ENCODE data around the gene RARB. TPM values are rescaled to one million over a fixed set of nuclear protein-coding genes. Genes with fewer than 3 reads are reported as not detected.

RARB gene
- total and polyA plus RNA-seq, 2 experiments from 2014 or later, result 0.14 to 0.42 TPM

DNA sequence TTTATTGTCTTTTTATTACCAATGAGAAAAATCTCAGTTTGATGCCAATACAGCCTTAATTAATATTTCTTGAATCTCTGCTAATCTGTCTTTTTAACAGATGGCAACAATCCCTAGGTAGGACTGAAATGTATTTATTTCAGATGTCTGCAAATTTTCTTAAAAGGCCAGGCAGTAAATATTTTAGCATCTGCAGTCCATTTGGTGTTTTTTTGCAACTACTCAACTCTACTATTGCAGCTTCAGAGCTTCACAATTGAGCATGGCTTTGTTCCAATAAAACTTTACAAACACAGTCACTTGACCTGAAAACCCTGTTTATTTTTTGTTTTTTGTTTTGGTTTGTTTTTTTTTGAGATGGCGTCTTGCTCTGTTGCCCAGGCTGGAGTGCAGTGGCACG lies 82.7 kb downstream of the RARB start:
- no peaks in the 10 kb centered on the region for H3K36me3 ChIP-seq (ENCODE audit: insufficient read depth)
- no peaks in the 10 kb centered on the region for H3K27me3 ChIP-seq (ENCODE audit: insufficient read depth)
- H4K20me1 ChIP-seq (replicated peaks; ENCODE audit: insufficient read depth), result no peaks in the 10 kb centered on the region
- Mint-ChIP-seq H3K9me3 (no peaks in the 10 kb centered on the region; the same call in 2 of the 3 replicates), H3K27ac (no peak overlapping the region), H3K4me1 (peaks cover 10% of the 10 kb centered on the region), H3K4me3 (no peak overlapping the region), H3K36me3 (ENCODE audit: low read depth) (no peaks in the 10 kb centered on the region), H3K27me3 (ENCODE audit: insufficient read depth, low read depth, poor library complexity) (peaks cover 4% of the 10 kb centered on the region)
- H3K4me2 ChIP-seq, result no peak overlapping the region
- DNase-seq (ENCODE audit: low spot score) (no peak), ATAC-seq (no peak)
- no peaks in the 10 kb centered on the region for H3K4me1 ChIP-seq (ENCODE audit: insufficient read depth)
- no peak overlapping the region for H2AFZ ChIP-seq
- no peak overlapping the region for H3K27ac ChIP-seq (ENCODE audit: low read depth)
- H3K9me2 ChIP-seq (ENCODE audit: insufficient read depth), result peaks cover 3% of the 10 kb centered on the region; the same call in 1 of the 2 replicates
- H3K4me3 ChIP-seq, result no peak overlapping the region
- TF ChIP-seq NANOG (IDR thresholded peaks at IDR 0.05; ENCODE audit: borderline replicate concordance) (no peak), POLR2AphosphoS5 (IDR thresholded peaks at IDR 0.05; ENCODE audit: low read depth) (no peak), EZH2 (IDR thresholded peaks at IDR 0.05; ENCODE audit: low read depth, unreplicated experiment) (no peak), JUNB (IDR thresholded peaks at IDR 0.05; ENCODE audit: unreplicated experiment) (no peak), ZNF114 (CRISPR knock-in tag; IDR thresholded peaks at IDR 0.05) (no peak)
- TF ChIP-seq, protein P1, sequence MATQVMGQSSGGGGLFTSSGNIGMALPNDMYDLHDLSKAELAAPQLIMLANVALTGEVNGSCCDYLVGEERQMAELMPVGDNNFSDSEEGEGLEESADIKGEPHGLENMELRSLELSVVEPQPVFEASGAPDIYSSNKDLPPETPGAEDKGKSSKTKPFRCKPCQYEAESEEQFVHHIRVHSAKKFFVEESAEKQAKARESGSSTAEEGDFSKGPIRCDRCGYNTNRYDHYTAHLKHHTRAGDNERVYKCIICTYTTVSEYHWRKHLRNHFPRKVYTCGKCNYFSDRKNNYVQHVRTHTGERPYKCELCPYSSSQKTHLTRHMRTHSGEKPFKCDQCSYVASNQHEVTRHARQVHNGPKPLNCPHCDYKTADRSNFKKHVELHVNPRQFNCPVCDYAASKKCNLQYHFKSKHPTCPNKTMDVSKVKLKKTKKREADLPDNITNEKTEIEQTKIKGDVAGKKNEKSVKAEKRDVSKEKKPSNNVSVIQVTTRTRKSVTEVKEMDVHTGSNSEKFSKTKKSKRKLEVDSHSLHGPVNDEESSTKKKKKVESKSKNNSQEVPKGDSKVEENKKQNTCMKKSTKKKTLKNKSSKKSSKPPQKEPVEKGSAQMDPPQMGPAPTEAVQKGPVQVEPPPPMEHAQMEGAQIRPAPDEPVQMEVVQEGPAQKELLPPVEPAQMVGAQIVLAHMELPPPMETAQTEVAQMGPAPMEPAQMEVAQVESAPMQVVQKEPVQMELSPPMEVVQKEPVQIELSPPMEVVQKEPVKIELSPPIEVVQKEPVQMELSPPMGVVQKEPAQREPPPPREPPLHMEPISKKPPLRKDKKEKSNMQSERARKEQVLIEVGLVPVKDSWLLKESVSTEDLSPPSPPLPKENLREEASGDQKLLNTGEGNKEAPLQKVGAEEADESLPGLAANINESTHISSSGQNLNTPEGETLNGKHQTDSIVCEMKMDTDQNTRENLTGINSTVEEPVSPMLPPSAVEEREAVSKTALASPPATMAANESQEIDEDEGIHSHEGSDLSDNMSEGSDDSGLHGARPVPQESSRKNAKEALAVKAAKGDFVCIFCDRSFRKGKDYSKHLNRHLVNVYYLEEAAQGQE (IDR thresholded peaks at IDR 0.05; ENCODE audit: unreplicated experiment), result no peak
- TF ChIP-seq, protein P2, sequence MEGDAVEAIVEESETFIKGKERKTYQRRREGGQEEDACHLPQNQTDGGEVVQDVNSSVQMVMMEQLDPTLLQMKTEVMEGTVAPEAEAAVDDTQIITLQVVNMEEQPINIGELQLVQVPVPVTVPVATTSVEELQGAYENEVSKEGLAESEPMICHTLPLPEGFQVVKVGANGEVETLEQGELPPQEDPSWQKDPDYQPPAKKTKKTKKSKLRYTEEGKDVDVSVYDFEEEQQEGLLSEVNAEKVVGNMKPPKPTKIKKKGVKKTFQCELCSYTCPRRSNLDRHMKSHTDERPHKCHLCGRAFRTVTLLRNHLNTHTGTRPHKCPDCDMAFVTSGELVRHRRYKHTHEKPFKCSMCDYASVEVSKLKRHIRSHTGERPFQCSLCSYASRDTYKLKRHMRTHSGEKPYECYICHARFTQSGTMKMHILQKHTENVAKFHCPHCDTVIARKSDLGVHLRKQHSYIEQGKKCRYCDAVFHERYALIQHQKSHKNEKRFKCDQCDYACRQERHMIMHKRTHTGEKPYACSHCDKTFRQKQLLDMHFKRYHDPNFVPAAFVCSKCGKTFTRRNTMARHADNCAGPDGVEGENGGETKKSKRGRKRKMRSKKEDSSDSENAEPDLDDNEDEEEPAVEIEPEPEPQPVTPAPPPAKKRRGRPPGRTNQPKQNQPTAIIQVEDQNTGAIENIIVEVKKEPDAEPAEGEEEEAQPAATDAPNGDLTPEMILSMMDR (conservative IDR thresholded peaks at IDR 0.05; ENCODE audit: low read depth in 2 of 2), result no peak
- TF ChIP-seq, protein P3, sequence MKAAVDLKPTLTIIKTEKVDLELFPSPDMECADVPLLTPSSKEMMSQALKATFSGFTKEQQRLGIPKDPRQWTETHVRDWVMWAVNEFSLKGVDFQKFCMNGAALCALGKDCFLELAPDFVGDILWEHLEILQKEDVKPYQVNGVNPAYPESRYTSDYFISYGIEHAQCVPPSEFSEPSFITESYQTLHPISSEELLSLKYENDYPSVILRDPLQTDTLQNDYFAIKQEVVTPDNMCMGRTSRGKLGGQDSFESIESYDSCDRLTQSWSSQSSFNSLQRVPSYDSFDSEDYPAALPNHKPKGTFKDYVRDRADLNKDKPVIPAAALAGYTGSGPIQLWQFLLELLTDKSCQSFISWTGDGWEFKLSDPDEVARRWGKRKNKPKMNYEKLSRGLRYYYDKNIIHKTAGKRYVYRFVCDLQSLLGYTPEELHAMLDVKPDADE (IDR thresholded peaks at IDR 0.05), result no peak
- H3K79me2 ChIP-seq (replicated peaks; ENCODE audit: insufficient read depth), result no peaks in the 10 kb centered on the region
- no peaks in the 10 kb centered on the region for H3F3A ChIP-seq (replicated peaks; ENCODE audit: low read depth)

Measured in GM23338 (cell line).